ENCODE results near the gene DTNA.
"Not testable (repeated sequence)": the region's sequence is repeated elsewhere in the genome, so short reads cannot be mapped to it uniquely, and the experiment has no call there.

Gene DTNA

DNA sequence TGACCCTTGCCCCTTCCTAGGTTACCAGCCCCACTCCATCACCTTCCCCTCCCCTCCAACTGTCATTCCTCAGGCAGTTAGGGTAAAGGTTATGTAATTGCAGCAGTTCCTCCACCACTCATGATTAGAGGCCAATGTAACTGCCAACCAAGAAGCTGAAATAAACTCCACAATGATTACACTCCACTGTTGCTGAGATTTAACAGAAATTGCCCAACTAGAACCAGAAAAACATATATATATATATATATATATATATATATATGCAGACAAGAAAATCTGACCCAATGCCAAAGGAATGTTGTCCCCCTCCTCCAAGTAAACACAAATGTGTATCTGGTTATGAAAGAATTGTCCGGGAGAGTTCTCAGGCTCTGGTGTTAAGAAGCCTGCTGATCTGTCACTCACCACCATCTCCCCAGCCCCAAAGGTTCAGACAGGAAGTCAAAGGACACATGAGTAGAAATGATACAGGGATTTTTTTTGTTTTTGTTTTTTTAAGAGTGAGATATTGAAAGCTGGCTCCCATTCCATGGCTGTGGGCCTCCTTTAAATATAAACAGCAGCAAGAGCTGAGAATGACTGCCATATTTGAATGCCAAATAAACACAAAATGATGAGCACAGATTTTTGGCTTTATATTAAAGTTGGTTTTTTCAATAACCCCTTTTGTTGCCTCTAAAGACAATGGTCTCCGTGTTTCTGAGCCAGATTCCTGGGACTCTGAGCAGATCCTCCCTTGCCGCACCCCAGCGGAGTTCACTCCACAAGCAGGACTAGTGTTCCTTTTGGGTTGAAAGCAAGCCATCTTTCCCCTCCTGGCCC, 204.0 kb downstream of the DTNA start:
- no peak for DNase-seq (ENCODE audit: low read depth)
- H3K4me3 ChIP-seq (ENCODE audit: low read depth, low read length) = no peak overlapping the region
- TF ChIP-seq, protein P1, sequence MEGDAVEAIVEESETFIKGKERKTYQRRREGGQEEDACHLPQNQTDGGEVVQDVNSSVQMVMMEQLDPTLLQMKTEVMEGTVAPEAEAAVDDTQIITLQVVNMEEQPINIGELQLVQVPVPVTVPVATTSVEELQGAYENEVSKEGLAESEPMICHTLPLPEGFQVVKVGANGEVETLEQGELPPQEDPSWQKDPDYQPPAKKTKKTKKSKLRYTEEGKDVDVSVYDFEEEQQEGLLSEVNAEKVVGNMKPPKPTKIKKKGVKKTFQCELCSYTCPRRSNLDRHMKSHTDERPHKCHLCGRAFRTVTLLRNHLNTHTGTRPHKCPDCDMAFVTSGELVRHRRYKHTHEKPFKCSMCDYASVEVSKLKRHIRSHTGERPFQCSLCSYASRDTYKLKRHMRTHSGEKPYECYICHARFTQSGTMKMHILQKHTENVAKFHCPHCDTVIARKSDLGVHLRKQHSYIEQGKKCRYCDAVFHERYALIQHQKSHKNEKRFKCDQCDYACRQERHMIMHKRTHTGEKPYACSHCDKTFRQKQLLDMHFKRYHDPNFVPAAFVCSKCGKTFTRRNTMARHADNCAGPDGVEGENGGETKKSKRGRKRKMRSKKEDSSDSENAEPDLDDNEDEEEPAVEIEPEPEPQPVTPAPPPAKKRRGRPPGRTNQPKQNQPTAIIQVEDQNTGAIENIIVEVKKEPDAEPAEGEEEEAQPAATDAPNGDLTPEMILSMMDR (IDR thresholded peaks at IDR 0.05; ENCODE audit: low read depth, low read length, missing control alignments) = no peak
- in situ Hi-C loops (cut with HindIII; ENCODE audit: low sequenced_read_pairs) = no loop called here

DNA sequence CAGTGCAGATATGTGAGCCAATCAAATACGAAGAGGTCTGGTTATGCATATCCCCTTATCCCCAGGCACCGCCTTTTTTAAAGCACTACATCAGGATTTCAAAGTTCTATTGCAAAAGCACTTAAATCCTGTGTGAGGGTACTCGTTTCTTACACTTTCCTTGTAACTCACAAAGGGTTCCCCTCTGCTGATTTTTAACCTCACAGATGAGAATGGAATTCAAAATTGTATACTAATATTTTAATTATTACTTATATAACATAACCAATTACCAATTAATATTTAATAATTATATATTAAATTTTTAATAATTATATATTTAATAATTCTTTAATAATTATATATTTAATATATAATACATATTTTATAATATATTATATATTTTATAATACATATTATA, 204.9 kb downstream of the DTNA start:
- in situ Hi-C loops (cut with HindIII; ENCODE audit: low sequenced_read_pairs) = no loop called here
- DNase-seq (ENCODE audit: low read depth) = no peak
- no peak overlapping the region for H3K4me3 ChIP-seq (ENCODE audit: low read depth, low read length)

DNA sequence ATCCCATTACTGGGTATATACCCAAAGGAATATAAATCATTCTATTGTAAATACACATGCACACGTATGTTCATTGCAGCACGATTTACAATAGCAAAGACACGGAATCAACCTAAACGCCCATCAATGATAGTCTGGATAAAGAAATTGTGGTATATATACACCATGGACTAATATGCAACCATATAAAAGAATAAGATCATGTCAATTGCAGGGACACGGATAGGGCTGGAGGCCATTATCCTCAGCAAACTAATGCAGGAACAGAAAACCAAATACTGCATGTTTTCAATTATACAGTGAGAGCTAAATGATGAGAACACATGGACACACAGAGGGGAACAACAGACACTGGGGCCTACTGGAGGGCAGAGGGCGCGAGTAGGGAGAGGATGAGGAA, 206.4 kb downstream of the DTNA start:
- DNase-seq (ENCODE audit: low read depth); H3K4me3 ChIP-seq (ENCODE audit: low read depth, low read length); in situ Hi-C loops (cut with HindIII; ENCODE audit: low sequenced_read_pairs): not testable (repeated sequence)

More for the DNA sequence above, 204.9 kb downstream of the DTNA start:
- TF ChIP-seq, protein P1 (IDR thresholded peaks at IDR 0.05; ENCODE audit: low read depth, low read length, missing control alignments) = no peak

DNA sequence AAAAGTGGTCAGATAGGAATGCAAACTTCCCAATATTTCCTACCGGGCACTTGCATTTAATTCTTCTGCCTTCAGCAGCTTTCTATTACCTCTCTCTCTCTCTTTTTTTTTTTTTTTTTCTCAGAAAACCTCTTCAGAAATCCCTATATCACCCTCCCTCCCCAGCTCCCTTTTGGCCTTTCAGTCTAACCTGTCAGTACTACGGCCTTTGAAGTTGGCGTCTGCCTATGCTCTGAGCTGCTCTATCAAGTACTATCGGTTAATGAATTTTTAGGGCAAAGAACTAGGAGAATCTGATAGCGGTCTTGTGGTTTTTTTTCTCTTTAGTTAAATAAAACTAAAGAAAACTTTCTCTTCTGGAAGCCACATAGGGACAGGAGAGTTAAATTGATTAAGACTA, 208.8 kb downstream of the DTNA start:
- no peak overlapping the region for H3K4me3 ChIP-seq (ENCODE audit: low read depth, low read length)
- in situ Hi-C loops (cut with HindIII; ENCODE audit: low sequenced_read_pairs) = no loop called here
- DNase-seq (ENCODE audit: low read depth) = no peak
- TF ChIP-seq, protein P1 (IDR thresholded peaks at IDR 0.05; ENCODE audit: low read depth, low read length, missing control alignments) = no peak

DNA sequence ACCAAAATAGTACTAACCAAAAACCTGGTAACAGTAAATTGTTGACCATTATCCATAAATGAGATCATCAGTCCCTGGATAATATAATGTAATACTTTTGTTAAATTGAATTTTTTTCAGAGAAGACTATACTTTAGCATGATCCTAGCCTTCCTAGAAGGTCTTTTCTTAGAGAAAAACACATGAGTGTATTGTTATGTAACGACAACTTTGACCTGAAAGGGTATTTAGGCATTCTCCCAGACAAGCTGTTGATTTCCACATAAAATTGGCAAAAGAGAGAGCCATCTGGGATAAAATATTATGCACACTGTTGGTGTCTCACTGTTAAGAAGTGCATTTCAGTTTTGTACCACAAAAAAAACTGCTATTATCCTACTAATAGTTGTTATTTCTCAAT, 211.1 kb downstream of the DTNA start:
- no peak for DNase-seq (ENCODE audit: low read depth)
- H3K4me3 ChIP-seq (ENCODE audit: low read depth, low read length) = no peak overlapping the region
- TF ChIP-seq, protein P1 (IDR thresholded peaks at IDR 0.05; ENCODE audit: low read depth, low read length, missing control alignments) = no peak
- in situ Hi-C loops (cut with HindIII; ENCODE audit: low sequenced_read_pairs) = no loop called here

DNA sequence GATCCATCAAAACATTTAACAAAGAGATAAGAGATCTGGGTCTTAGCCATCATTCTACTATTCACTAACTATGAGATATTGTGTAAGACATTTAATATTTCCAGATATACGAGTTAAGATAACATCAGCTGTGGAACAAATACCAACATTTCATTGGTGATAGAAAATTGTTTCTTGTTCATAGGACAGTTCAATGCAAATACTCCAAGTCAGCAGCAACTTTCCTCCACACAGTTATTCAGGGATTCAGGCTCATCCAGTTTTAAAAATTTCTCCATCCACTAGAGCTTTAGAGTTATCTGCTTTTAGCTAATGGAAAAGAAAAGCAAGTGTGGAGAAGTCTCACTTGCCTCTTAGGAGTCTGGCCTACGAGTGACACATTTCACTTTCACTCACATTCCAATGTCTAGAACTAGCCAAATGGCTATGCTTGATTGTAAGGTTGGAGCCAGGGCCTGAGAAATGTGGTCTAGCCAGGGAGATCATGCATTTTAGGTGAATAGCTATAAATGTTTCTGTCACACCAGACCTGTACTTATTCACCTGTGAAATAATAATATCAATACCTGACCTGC, 211.8 kb downstream of the DTNA start:
- DNase-seq (ENCODE audit: low read depth) = no peak
- in situ Hi-C loops (cut with HindIII; ENCODE audit: low sequenced_read_pairs) = no loop called here
- TF ChIP-seq, protein P1 (IDR thresholded peaks at IDR 0.05; ENCODE audit: low read depth, low read length, missing control alignments) = no peak
- H3K4me3 ChIP-seq (ENCODE audit: low read depth, low read length) = no peak overlapping the region

DNA sequence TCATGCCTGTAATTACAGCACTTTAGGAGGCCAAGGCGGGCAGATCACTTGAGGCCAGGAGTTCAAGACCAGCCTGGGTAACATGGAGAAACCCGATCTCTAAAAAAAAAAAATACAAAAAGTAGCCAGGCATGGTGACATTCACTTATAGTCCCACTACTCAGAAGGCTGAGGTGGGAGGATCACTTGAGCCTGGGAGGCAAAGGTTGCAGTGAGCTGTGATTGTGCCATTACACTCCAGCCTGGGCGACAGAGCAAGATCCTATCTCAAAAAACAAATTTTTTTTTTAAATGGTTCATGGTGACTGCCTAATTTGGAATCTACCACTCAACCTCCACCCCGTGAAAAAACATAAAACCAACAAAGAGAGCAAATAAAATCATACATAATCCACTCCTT, 212.5 kb downstream of the DTNA start:
- H3K4me3 ChIP-seq (ENCODE audit: low read depth, low read length); DNase-seq (ENCODE audit: low read depth); in situ Hi-C loops (cut with HindIII; ENCODE audit: low sequenced_read_pairs): not testable (repeated sequence)
